GM12878 (cell line): ENCODE results near the gene PYGB. TPM values are rescaled to one million over a fixed set of nuclear protein-coding genes. Genes with fewer than 3 reads are reported as not detected.

Experiments used
- ATAC-seq: fragments of 200-7000 bp; cut with Tn5 transposase; 3 replicates; pipeline ENCODE4 v1.9.1; 2020; ENCODE audit warnings: mild to moderate bottlenecking, moderate library complexity
- BruUV-seq: library from RNA; stranded (reverse); fragments of 400-500 nt; replicated peaks from 2 replicates; lab custom pipeline; 2021; lab: Mats Ljungman, UMichigan
- CTCF ChIA-PET: fragments of 300-600 bp; sonication (Branson Sonifier 250); formaldehyde crosslinking; extraction: SDS; loops from one replicate; lab custom pipeline; 2021; ENCODE audit warnings: inconsistent platforms; lab: Yijun Ruan, JAX
- POLR2A ChIA-PET: fragments of 350-600 bp; formaldehyde crosslinking; extraction: SDS; loops from one replicate; lab custom pipeline; 2021; ENCODE audit warnings: inconsistent platforms; lab: Charles Lee
- RAD21 ChIA-PET: fragments of 300-600 bp; sonication (Branson Sonifier 250); formaldehyde crosslinking; loops from one replicate; lab custom pipeline; 2023; ENCODE audit warnings: antibody characterized with exemption; ENCODE audit not compliant: unreplicated experiment; lab: Charles Lee
- SMC1A ChIA-PET: fragments of 300-600 bp; sonication (Branson Sonifier 250); formaldehyde crosslinking; loops from one replicate; lab custom pipeline; 2023; ENCODE audit not compliant: unreplicated experiment, uncharacterized antibody; lab: Charles Lee
- DNase-seq: peaks from one replicate; pipeline ENCODE4 v3.0.0-alpha.2; 2011; ENCODE audit warnings: low read depth, low spot score
- FAIRE-seq: peaks from 3 replicates; lab custom pipeline; 2011; peaks lifted over from hg19 to GRCh38; lab: Jason Lieb, UNC
- H2AFZ ChIP-seq: 2 replicates; pipeline ENCODE4 v1.6.0; 2011; ENCODE audit warnings: low read depth, low read length, control low read depth; ENCODE audit not compliant: control insufficient read depth
- H3K27ac ChIP-seq: 2 replicates; pipeline ENCODE4 v1.5.1; 2011; ENCODE audit warnings: control low read depth; ENCODE audit not compliant: control insufficient read depth, insufficient read depth
- H3K27me3 ChIP-seq, 2 experiments: replicated peaks in 1 of 2; 2 replicates each; pipeline versions ENCODE4 v1.6.0 to v1.6.1; 2011; ENCODE audit warnings: low read length in 1 of 2; ENCODE audit not compliant: control insufficient read depth in 2 of 2, insufficient read depth in 2 of 2
- H3K36me3 ChIP-seq, 2 experiments: 2 replicates each; pipeline ENCODE4 v1.5.1; 2011; ENCODE audit warnings: low read length in 1 of 2; ENCODE audit not compliant: control insufficient read depth in 2 of 2, insufficient read depth in 2 of 2
- H3K4me1 ChIP-seq: 2 replicates; pipeline ENCODE4 v1.6.1; 2011; ENCODE audit warnings: mild to moderate bottlenecking, low read length, moderate library complexity, mixed read lengths; ENCODE audit not compliant: control insufficient read depth, insufficient read depth
- H3K4me2 ChIP-seq: 2 replicates; pipeline ENCODE4 v1.6.0; 2011; ENCODE audit warnings: control low read depth; ENCODE audit not compliant: control insufficient read depth, insufficient read depth
- H3K4me3 ChIP-seq: fragments of 200-600 bp; sonication (generic); 2 replicates; pipeline ENCODE4 v1.5.1; 2016
- H3K79me2 ChIP-seq: 2 replicates; pipeline ENCODE4 v1.6.0; 2011; ENCODE audit warnings: low read length; ENCODE audit not compliant: control insufficient read depth, insufficient read depth
- H3K9ac ChIP-seq: 2 replicates; pipeline ENCODE4 v1.8.0; 2011; ENCODE audit warnings: low read length, control low read depth, mixed read lengths; ENCODE audit not compliant: control insufficient read depth, insufficient read depth
- H3K9me3 ChIP-seq: replicated peaks from 3 replicates; pipeline ENCODE4 v1.5.1; 2011; ENCODE audit warnings: mild to moderate bottlenecking, low read length; ENCODE audit not compliant: control insufficient read depth, insufficient read depth
- H4K20me1 ChIP-seq: 2 replicates; pipeline ENCODE4 v1.6.0; 2011; ENCODE audit not compliant: control insufficient read depth, insufficient read depth
- CREB1 ChIP-seq: IDR thresholded peaks from 2 replicates; pipeline ENCODE4 v1.6.1; 2012; ENCODE audit warnings: low read depth, mild to moderate bottlenecking, inconsistent platforms
- HDGF ChIP-seq: fragments of 450-650 bp; IDR thresholded peaks from 2 replicates; pipeline ENCODE4 v1.6.1; 2016; ENCODE audit warnings: antibody characterized with exemption
- KLF5 ChIP-seq: fragments of 450-650 bp; IDR thresholded peaks from 2 replicates; pipeline ENCODE4 v1.6.1; 2014; ENCODE audit warnings: mild to moderate bottlenecking; ENCODE audit not compliant: partially characterized antibody
- POLR2AphosphoS2 ChIP-seq: IDR thresholded peaks from 2 replicates; pipeline ENCODE4 v1.6.1; 2011; ENCODE audit warnings: low read depth, mild to moderate bottlenecking, low read length, improper control_type of control experiment, moderate library complexity
- RELA ChIP-seq: fragments of 450-650 bp; IDR thresholded peaks from 2 replicates; pipeline ENCODE4 v1.8.0; 2014; ENCODE audit warnings: borderline replicate concordance; ENCODE audit not compliant: partially characterized antibody
- WGBS: methylation state at CpG from one replicate; pipeline ENCODE4 v1.1.6; 2016; ENCODE audit warnings: low lambda C conversion rate; ENCODE audit not compliant: insufficient replicate concordance, insufficient coverage; ENCODE audit errors: missing lambda C conversion rate; 5-methylcytosine and 5-hydroxymethylcytosine counted together
- in situ Hi-C: fragments of 300-500 bp; cut with MboI; formaldehyde crosslinking; loops from 9 replicates; pipeline ENCODE4 v1.14.3; 2018; ENCODE audit warnings: mixed read lengths
- intact Hi-C: fragments of 100-400 bp; cut with micrococcal nuclease; formaldehyde crosslinking; loops from one replicate; pipeline ENCODE4 v1.14.2; 2022; ENCODE audit not compliant: unreplicated experiment
- polyA plus RNA-seq, 11 experiments: library from polyadenylated mRNA; depleted of rRNA in 4 of 11; unstranded in 6 of 11; stranded (reverse) in 5 of 11; fragments of >200 nt; fragmentation: Nextera tagmentation in 4 of 11; fragmentation: Illumina TruSeq in 1 of 11; extraction: Ambion mirVana in 4 of 11; extraction: Trizol in 1 of 11; gene quantifications; 1 replicate in 1 of 11; 2 replicates in 10 of 11; pipeline versions ENCODE4 v1.2.1 to v1.2.3, GENCODE V29; 2011 to 2016; ENCODE audit warnings: inconsistent platforms in 2 of 11, missing spikeins in 2 of 11, low read depth in 1 of 11
- total RNA-seq, 4 experiments: library from RNA; depleted of rRNA in 3 of 4; stranded (reverse); fragments of >200 nt in 3 of 4; fragmentation: Illumina TruSeq in 1 of 4; extraction: Trizol in 1 of 4; gene quantifications; 2 replicates each; pipeline versions ENCODE4 v1.2.1 to v1.2.3, GENCODE V29; 2013 to 2021
- TF ChIP-seq, protein P1 (sequence below): fragments of 450-650 bp; IDR thresholded peaks from 2 replicates; pipeline ENCODE4 v1.6.1; 2016; ENCODE audit warnings: mild to moderate bottlenecking
- TF ChIP-seq, protein P2 (sequence below): IDR thresholded peaks from 2 replicates; pipeline ENCODE4 v1.6.1; 2012; ENCODE audit warnings: improper control_type of control experiment, low read depth, low read length; ENCODE audit not compliant: insufficient replicate concordance

PYGB gene
- total and polyA plus RNA-seq, 10 of the 15 experiments (the other 5 are each of a cell fraction or from before 2014, with no cell fraction given), result 0.34 to 33.5 (median 21.8) TPM

DNA sequence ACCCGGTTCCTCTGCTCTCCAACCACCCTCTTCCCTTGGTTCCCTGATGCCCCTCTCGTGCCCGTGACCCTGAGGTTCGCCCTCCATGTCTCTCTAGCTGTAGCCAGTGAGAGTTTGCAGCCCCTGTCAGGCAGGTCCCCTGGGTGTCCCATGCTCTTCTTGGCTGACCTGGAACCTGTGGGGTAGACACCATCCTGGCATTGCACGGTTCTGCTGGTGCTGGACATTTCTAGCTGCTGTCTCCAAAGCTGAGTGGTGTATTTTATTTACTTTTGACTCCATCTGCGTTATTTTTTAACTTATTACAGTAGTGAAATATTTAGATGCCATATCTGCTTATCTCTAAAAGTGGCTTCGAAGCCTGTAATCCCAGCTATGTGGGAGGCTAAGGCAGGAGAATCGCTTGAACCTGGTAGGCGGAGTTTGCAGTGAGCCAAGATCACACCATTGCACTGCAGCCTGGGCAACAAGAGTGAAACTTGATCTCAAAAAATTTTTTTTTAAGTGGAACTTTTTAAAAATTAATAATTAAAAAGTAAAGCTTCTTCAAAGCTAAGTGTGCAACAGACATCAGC lies 39.8 kb upstream of the PYGB start:
- ChIA-PET SMC1A (interaction anchor here (0.6 kb wide), 1 partner anchor 801 kb away, joined by 3 read pairs; no protein-coding TSS in a partner anchor), CTCF (no interaction called here), POLR2A (no interaction called here), RAD21 (no interaction called here)
- BruUV-seq, result no TSS peak
- Histone ChIP-seq H3K4me2 (no peak overlapping the region), H3K9me3 (no peaks in the 10 kb centered on the region), H3K4me1 (peaks cover 5% of the 10 kb centered on the region; the same call in 1 of the 2 replicates), H2AFZ (no peak overlapping the region), H3K36me3 (peaks cover 7 to 10% of the 10 kb centered on the region in 2 experiments; a peak in 3 of 4 replicates), H3K9ac (no peak overlapping the region), H3K27me3 (no peaks in the 10 kb centered on the region), H4K20me1 (no peaks in the 10 kb centered on the region), H3K79me2 (no peaks in the 10 kb centered on the region; the same call in 1 of the 2 replicates), H3K4me3 (no peak overlapping the region), H3K27ac (no peak overlapping the region)
- TF ChIP-seq POLR2AphosphoS2, result no peak
- TF ChIP-seq, protein P1, sequence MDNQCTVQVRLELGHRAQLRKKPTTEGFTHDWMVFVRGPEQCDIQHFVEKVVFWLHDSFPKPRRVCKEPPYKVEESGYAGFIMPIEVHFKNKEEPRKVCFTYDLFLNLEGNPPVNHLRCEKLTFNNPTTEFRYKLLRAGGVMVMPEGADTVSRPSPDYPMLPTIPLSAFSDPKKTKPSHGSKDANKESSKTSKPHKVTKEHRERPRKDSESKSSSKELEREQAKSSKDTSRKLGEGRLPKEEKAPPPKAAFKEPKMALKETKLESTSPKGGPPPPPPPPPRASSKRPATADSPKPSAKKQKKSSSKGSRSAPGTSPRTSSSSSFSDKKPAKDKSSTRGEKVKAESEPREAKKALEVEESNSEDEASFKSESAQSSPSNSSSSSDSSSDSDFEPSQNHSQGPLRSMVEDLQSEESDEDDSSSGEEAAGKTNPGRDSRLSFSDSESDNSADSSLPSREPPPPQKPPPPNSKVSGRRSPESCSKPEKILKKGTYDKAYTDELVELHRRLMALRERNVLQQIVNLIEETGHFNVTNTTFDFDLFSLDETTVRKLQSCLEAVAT, result no peak
- TF ChIP-seq KLF5, result no peak
- no peak for TF ChIP-seq RELA
- TF ChIP-seq HDGF, result no peak
- TF ChIP-seq CREB1, result no peak
- TF ChIP-seq, protein P2, sequence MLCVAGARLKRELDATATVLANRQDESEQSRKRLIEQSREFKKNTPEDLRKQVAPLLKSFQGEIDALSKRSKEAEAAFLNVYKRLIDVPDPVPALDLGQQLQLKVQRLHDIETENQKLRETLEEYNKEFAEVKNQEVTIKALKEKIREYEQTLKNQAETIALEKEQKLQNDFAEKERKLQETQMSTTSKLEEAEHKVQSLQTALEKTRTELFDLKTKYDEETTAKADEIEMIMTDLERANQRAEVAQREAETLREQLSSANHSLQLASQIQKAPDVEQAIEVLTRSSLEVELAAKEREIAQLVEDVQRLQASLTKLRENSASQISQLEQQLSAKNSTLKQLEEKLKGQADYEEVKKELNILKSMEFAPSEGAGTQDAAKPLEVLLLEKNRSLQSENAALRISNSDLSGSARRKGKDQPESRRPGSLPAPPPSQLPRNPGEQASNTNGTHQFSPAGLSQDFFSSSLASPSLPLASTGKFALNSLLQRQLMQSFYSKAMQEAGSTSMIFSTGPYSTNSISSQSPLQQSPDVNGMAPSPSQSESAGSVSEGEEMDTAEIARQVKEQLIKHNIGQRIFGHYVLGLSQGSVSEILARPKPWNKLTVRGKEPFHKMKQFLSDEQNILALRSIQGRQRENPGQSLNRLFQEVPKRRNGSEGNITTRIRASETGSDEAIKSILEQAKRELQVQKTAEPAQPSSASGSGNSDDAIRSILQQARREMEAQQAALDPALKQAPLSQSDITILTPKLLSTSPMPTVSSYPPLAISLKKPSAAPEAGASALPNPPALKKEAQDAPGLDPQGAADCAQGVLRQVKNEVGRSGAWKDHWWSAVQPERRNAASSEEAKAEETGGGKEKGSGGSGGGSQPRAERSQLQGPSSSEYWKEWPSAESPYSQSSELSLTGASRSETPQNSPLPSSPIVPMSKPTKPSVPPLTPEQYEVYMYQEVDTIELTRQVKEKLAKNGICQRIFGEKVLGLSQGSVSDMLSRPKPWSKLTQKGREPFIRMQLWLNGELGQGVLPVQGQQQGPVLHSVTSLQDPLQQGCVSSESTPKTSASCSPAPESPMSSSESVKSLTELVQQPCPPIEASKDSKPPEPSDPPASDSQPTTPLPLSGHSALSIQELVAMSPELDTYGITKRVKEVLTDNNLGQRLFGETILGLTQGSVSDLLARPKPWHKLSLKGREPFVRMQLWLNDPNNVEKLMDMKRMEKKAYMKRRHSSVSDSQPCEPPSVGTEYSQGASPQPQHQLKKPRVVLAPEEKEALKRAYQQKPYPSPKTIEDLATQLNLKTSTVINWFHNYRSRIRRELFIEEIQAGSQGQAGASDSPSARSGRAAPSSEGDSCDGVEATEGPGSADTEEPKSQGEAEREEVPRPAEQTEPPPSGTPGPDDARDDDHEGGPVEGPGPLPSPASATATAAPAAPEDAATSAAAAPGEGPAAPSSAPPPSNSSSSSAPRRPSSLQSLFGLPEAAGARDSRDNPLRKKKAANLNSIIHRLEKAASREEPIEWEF, result no peak
- DNase-seq, result no peak
- WGBS, result 96% methylated on average over 9 of the region's 9 CpGs
- in situ Hi-C loops (no loop called here), intact Hi-C loops (loop anchor here (10.0 kb wide), 1 partner anchor 57 kb away; no protein-coding TSS in a partner anchor)
- no peak for ATAC-seq
- no peak for FAIRE-seq
